Posterior vena cava (tissue), 2 donors: ENCODE measurements around the gene ATP5PO. TPM values are rescaled to one million over a fixed set of nuclear protein-coding genes. Genes with fewer than 3 reads are reported as not detected.
"Not testable (repeated sequence)": the region's sequence is repeated elsewhere in the genome, so short reads cannot be mapped to it uniquely, and the experiment has no call there.

Source experiments
- DNase-seq: peaks from one replicate; pipeline ENCODE4 v3.0.0-alpha.2; 2020; ENCODE audit warnings: low spot score
- intact Hi-C, 2 donors: fragments of 100-400 bp; cut with DNase I; formaldehyde crosslinking; loops; one replicate each; pipeline versions ENCODE4 v1.14.1 to v1.14.2; 2022 to 2023
- total RNA-seq, 2 donors: library from RNA; stranded (reverse); fragmentation: NEBNext Ultra II Directional; extraction: Animal tissue kit (Norgen Biotek cat#: 25700); gene quantifications; one replicate each; pipeline ENCODE4 v1.2.1, GENCODE V29; 2021
- donor health status: DM: yes; HTN: yes; CAD: no.
- donor health status: DM: yes; HTN: yes; CAD: no.

Gene ATP5PO
- total RNA-seq, 2 donors from 2014 or later = 138 to 167 TPM

DNA sequence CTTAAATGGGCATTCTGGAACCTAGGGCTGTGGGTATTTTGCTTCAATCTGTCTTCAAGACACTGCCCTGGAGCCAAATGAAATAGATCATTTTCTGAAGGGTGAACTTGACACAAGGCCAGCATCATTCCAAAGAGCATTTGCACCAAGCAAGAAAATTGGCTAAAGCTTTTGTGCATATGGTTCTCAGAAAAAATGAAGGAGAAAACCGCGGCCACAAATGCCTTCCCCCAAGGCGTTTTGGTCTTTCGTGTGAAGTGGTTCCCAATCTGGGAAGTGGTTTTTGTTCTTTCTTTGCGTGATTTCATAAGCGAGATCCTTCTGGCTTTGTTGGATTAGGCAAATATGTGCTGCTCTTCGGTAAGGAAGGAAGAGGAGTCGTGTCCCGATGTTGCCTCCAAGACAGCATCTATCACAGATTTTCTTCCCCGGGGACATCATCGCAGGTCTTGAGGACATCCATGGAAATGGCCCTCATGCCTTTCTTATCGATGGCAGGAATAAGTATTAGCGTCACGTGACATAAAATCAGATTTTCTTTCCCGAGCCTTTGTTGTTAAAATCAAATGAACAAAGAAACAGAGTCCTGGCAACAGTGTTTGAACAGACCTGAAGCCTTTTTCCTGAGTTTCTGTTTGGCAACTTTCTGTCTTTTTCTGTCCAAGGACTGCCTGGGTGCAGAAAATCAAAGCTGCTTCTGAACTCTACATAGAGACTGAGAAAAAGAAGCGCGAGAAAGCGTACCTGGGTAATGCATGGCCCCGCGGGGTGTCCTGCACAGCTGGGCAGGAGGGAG is 31.0 kb downstream of the ATP5PO start:
- no peak for DNase-seq
- intact Hi-C loops = loop anchor here in 1 of 2 donors (1.0 kb wide), 1 partner anchor 10 kb away; no protein-coding TSS in a partner anchor

DNA sequence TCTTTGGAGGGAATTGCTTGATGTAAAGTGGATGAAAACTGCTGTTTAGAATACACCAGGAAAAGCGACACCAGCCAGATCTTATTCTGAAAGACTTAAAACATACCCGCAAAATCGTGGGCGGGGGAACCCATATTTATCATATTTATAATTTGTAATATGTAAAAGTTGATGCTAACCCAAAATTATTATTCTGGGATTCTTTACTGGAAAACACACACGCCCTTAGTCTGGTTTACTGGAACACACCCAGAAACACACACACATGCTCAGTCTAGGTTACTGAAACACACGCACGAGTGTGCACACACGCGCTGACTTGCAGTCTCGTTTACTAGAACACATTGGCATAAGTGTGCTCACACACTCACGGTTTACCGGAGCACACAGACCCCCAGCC is 32.5 kb downstream of the ATP5PO start:
- intact Hi-C loops = no loop called here
- DNase-seq = peak; percentile 32

DNA sequence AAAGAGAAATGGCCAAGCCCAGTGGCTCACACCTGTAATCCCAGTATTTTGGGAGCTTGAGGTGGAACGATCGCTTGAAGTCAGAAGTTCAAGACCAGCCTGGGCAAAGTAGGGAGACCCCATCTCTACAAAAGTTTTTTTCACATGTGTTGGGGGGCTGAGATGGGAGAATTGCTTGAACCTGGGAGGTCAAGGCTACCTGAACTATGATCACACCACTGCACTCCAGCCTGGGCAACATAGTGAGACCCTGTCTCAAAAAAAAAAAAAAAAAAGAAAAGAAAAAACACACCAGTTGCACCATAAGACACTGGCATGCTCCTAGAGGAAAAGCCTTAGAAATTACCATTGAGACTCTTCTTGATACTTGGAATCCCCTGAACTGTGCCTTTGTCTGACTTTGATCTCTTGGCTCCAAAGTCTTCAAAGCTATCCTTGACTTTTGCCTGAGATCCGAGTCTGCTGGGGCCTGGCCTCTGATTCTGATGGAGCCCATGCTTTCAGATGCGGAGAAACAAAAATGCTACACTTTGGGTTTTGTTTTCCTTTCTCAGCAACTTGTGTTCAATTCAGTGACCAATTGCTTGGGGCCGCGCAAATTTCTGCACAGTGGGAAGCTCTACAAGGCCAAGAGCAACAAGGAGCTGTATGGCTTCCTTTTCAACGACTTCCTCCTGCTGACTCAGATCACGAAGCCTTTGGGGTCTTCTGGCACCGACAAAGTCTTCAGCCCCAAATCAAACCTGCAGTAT is 33.7 kb downstream of the ATP5PO start:
- DNase-seq = peak; percentile 37
- intact Hi-C loops = no loop called here

DNA sequence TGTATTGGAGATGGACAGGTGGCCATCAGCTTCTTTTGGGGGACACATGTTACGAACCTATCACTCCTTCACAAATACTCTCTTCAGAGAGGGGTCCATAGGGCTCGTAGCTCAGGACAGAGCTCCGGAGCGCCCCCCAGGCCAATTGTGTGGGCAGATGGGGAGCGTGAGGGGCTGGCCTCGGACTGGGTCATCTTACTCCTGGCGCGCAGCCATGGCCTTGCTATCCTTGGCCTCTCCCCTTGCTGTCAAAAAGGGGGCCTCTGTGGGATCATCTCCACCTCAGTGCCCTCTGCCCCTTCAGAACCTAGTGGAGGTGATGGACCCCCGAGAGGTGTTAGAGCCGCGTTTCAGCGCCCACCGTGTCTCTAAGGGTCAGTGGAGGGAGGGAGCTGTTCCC is 35.0 kb downstream of the ATP5PO start:
- peak; percentile 60 for DNase-seq
- intact Hi-C loops = no loop called here

DNA sequence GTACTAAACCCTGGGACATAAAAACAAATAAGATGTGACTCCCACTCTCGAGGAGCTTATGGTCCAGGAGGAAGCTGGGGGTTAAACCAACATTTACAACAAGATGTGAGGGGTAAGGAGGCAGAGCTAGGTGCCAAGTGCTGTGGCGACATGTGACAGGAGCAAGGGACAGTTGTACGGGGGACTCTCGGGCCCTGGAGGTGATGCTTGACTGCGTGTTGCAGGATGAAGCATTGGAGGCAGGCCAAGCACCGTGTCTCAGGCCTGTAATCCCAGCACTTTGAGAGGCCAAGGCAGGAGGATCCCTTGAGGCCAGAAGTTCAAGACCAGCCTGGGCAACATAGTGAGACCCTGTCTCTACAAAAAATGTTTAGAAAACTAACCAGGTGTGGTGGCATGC is 36.8 kb downstream of the ATP5PO start:
- DNase-seq = peak; percentile 56

DNA sequence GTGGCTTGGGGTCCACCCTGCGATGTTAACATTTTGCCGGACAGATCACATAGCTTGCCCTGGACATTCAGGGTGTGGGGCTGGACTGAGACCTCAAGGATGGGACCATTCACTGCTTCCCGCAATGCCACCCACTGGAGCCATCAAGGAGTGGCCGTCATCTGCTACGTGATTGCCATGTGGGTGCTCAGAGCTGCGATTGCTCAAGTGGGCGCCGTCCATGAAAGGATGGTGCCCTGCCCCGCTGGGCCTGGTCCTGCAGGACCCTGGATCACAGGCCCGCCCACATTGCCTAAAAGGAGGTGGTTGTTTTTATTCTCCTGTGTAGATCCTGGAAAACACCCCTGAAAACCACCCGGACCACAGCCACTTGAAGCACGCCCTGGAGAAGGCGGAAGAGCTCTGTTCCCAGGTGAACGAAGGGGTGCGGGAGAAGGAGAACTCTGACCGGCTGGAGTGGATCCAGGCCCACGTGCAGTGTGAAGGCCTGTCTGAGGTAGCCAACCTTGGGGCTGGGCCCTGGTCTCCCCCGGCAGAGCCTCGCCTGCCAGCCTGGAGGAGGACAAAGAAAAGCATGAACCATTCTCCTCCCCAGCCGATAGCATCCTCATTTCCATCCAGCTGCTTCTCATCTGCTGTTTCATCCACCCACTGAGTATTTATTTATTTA is 40.4 kb downstream of the ATP5PO start:
- intact Hi-C loops = no loop called here
- peak; percentile 53 for DNase-seq

More for the DNA sequence above, 36.8 kb downstream of the ATP5PO start:
- intact Hi-C loops = loop anchor here in 1 of 2 donors (1.0 kb wide), 1 partner anchor 47 kb away; no protein-coding TSS in a partner anchor

DNA sequence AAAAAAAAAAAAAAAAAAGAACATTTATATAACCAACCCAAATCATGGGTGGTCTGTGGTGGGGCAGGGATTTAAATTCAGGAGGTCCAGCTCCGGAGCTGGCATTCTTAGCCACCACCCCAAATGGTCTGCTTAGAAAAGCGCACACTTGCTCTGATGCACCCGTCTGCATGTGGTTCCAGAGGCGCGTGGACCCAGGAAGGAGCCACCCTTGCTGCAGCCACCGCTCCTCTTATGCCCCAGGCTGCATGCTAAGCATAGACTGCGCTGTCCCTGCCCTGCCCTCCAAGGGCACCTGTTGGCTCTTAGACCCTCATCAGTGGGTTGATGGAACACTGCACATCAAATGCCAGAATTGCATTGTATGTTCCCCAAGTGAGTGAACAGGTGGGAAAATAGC is 41.4 kb downstream of the ATP5PO start:
- intact Hi-C loops = loop anchor here in 1 of 2 donors (1.0 kb wide), 1 partner anchor 10 kb away; no protein-coding TSS in a partner anchor
- peak; percentile 49 for DNase-seq

DNA sequence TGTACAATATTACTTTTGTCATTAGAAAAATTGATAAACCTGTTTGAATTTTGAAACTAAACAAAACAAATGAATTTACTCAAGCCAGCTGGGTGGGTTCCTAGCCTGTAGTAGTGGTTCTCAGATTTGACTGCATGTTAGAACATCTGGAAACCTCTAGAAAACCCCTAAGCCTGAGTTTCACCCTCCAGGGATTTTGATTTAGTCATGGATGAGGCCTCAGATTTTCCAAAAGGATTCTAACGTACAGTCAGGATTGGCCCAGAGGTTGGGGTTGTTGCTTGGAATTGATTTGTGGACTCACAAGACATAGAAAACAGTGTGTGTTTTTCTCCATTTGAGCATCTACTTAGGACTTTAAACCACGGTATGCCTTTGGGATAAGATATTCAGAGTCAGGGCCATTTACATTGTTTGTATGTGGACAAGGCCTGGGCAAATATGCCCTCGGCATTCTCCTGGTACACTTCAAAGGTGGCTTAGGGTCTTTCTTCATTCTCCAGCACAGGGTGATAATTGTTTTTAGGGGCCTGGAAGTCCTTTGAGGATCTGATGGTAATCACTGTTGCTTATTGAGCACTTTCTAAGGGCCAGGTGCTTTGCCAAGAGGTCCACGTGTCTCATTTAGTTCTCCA is 42.6 kb downstream of the ATP5PO start:
- no peak for DNase-seq
- intact Hi-C loops = no loop called here

DNA sequence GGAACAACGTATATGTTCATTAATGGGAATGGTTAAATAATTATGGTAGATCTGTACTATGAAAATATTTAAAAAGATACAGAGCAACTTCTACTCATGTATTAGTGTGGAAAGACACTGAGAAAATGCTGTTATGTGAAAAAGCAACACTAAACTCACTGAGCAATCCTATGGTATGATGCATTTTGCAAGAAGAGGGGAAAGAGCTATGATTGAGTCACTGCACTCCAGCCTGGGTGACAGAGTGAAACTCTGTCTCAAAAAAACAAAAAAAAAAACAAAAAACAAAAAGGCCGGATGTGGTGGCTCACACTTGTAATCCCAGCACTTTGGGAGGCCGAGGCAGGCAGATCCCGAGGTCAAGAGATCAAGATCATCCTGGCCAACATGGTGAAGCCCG is 44.4 kb downstream of the ATP5PO start:
- DNase-seq = no peak

DNA sequence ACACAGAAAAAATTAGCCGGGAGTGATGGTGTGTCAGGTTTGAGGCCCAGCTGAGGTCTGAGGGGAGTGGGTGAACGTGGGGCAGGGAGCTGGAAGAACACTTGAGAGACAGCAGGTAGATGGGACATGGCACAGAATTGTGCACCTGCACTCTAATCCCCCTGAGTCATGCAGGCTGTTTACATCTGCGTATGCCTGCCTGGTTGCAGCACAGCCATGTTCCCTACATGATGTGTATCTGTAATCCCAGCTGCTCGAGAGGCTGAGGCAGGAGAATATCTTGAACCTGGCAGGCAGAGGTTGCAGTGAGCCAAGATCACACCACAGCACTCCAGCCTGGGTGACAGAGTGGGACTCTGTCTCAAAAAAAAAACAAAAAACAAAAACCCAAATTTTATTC is 44.8 kb downstream of the ATP5PO start:
- intact Hi-C loops = no loop called here

More for the DNA sequence above, 44.4 kb downstream of the ATP5PO start:
- intact Hi-C loops = no loop called here

DNA sequence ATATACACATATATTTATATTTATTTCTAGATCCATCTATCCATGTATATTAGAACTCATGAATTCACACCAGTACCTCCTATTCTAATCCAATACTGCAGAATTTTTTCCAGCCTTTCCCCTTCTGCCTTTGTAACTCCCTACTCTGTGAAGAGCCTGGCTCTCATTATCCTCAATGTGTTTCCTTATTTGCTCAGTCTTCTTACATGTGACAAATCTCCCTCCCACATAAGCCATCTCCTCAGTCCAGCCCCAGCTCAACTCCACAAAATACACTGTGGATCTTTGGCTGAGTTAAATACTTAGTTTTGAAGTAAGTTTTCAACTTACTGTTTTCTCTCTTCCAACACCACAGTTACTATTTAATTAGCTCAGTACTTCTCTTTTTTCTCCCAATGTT is 45.7 kb downstream of the ATP5PO start:
- DNase-seq = no peak
- intact Hi-C loops = no loop called here

More for the DNA sequence above, 44.8 kb downstream of the ATP5PO start:
- peak; percentile 48 for DNase-seq

DNA sequence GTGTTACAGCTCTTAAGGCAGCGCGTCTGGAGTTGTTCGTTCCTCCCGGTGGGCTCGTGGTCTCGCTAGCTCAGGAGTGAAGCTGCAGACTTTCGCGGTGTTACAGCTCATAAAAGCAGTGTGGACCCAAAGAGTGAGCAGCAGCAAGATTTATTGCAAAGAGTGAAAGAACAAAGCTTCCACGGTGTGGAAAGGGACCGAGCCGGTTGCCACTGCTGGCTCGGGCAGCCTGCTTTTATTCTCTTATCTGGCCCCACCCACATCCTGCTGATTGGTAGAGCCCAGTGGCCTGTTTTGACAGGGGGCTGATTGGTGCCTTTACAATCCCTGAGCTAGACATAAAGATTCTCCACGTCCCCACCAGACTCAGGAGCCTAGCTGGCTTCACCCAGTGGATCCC is 47.7 kb downstream of the ATP5PO start:
- intact Hi-C loops = not testable (repeated sequence)
- DNase-seq = peak; percentile 31

DNA sequence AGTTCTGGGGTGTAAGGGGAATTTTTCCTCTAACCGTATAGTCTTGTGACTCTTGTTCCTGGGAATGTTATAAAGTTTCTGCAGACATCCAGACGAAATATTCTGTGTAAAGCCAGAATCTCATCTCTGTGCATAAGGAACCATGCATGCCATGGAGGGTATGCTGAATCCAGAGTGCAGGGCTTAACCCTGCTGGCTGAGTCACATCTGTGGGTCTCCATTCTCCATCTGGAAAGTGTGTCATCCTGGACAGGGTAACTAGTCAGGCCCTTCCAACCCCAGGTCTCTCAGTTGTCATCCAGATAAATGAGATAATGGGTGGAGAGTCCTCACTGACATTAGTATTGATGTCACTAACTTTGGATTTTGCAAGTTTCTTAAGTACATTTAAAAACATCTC is 48.8 kb downstream of the ATP5PO start:
- DNase-seq = no peak
- intact Hi-C loops = no loop called here

DNA sequence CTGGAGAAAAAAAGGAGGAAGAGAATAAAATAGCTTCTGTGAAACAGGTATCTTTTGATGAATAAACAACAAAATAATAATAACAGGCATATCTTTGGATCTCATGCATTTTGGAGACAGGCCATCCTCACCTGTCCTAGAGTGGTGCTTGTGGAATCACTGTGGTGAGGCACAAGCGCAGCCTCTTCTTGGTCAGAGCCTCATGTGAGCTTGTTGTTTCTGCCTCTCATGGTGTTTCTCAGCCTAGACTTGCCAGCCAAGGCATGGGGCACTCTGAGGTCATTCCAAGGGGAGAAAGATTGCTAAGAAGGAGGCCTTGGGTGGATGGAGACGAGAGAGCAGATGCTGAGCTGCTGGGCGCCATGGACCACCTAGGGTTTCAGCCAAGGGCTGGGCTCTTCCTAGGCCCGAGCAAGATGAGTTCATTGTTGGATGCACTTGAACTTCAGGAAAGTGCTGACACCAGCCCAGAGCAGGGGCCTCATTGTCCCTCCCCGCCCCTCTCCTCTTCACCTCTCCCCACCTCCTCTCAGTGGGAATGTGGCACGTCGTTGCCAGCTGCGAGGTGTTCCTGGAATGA is 49.5 kb downstream of the ATP5PO start:
- peak; percentile 70 for DNase-seq
- intact Hi-C loops = no loop called here

DNA sequence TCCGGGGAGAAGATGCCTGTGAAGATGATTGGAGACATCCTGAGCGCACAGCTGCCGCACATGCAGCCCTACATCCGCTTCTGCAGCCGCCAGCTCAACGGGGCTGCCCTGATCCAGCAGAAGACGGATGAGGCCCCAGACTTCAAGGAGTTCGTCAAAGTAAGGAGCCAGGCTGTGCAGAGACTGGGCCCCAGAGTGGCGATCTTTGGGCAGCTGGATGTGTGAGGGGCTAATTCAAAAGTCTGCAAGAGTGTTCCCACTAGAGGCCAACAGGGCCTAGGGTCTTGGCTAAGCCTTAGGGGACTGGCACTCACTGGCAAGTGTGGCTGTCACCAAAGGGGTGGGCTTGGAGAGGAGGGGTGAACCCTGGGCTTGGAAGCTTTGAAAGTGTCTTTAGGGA is 50.4 kb downstream of the ATP5PO start:
- intact Hi-C loops = no loop called here
- peak; percentile 58 for DNase-seq

DNA sequence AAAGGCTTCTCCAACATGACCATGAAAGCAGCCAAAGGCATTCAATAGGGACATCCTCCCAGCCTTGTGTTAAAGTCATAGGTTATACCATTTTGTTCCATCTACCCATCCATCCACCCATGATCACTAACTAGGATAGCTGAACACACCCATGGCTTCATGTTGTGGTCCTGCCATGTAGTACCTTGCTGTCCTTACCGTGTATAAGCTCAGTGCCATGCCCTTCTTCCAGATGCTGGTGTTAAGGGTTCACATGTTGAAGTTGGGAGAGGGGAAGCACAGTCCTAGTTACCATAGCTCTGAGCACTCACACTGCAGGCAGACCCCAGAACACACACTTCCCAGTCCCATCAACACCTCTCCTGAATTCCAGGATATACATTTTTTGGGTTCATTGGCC is 51.5 kb downstream of the ATP5PO start:
- intact Hi-C loops = no loop called here
- peak; percentile 20 for DNase-seq

DNA sequence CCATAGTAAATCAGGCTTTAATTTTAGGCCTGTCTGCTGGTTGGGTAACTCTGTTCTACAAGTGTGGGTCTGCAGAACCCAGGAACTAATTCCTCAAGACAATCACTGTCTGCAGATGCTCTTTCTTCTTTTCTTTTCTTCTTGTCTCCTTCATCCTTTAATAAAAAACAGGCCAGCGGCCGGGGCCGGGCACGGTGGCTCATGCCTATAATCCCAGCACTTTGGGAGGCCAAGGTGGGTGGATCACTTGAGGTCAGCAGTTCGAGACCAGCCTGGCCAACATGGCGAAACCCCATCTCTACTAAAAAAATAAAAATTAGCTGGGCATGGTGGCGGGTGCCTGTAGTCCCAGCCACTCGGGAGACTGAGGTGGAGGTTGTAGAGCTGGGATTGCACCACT is 52.4 kb downstream of the ATP5PO start:
- peak; percentile 40 for DNase-seq
- intact Hi-C loops = not testable (repeated sequence)

DNA sequence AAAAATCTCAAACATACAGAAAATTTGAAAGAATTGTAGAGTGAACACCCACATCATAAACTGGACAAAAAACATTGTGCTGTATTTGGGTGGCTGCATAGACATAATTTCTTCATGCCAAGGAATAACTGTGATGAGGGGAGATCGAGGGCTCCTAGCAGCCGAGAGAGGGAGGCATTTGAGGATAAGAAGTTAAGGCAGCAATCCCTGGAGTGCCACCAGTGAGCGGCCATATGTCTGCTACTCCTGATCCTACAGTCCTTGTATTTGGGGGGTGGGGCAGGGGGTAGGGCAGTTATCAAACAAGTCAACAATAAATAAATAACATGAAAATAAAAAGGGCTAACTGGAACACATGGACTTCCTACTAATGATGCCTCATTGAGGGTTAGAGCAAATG is 54.5 kb downstream of the ATP5PO start:
- intact Hi-C loops = no loop called here
- DNase-seq = no peak

DNA sequence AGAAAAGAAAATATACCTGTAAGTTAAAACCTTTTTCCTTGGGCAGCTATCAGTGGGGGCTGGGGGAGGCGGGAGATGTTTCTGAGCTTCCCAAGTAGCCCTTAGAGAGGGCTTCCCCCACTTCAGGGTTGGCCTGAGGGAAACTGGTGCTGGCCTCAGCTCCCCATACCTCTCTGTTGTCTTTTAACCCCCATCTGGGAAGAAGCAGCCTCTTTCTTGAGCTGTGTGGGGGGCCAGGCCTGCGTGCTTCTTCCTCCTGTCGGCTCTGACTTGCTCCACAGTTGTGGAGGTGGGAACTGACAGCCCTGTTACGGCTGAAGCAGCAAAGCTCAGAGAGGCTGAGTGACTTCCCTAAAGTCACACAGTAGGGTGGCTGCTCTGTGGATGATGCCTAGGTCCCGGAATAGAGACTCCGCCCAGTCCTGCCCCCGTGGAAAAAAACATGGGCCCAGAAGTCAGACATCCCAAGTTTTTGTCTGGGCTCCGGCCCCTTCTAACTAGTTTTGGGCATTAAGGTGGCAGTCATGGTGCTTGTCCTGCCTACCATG is 55.2 kb downstream of the ATP5PO start:
- DNase-seq = peak; percentile 42
- intact Hi-C loops = no loop called here
